ENCODE data around the gene GPR27. TPM values are rescaled to one million over a fixed set of nuclear protein-coding genes. Genes with fewer than 3 reads are reported as not detected.

Gene GPR27
- total RNA-seq, 1 donor from 2014 or later, result not detected

GRCh38 chr3:71784914-71785531 lies 31.4 kb downstream of the GPR27 start, which contains the start of gene PROK2:
PROK2 (minus strand) TSS chr3:71785148; CDS start chr3:71785052, 96 bp downstream.
- peak; percentile 20 for DNase-seq
- H3K27ac Mint-ChIP-seq, result no peak within 1 kb of the TSS

DNA sequence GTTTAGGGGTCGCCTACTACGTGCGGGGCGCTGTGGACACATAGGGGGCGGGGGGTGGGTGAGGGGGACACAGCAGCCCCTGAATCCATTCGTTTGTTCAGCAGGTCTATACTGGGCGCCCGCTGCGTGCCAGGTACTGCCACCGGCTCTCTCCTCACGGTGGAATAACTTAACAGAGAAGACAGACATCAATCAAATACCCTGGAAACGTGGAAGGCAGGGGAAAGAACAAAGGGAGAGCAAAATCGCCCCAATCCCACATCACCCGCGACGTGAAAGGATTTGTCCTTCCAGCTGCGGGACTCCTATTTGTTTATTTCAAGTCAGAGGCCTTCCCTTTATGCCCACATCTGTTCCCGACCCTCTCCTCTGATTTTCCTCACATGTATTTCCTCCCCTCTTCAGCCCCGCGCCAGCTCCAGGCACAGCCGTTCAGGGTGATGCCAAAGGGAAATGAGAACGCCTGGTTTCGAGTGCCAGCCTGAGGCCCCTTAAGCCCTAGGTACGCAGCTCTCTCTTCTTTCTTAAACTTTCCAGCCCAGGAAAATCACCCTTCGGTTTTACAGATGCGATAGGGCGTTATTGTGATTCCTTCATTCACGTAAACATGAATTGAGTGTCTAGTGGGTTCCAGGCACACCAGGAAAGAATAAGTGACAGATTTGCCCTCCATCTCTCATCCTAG lies 32.0 kb downstream of the GPR27 start:
- intact Hi-C loops (cut with micrococcal nuclease), result no loop called here
- CTCF ChIA-PET, result no interaction called here

More at GRCh38 chr3:71784914-71785531, 31.4 kb downstream of the GPR27 start, which contains the start of gene PROK2:
- peak; percentile 37 for ATAC-seq (ENCODE audit: low read depth)
- Mint-ChIP-seq H3K4me1 (peaks cover 17% of the 10 kb centered on the region), H3K27me3 (peaks cover 54% of the 10 kb centered on the region), H3K4me3 (peak within 1 kb of the TSS; percentile 65), H3K36me3 (ENCODE audit: low read depth) (no peaks in the 10 kb centered on the region), H3K9me3 (no peaks in the 10 kb centered on the region)
- ChIA-PET POLR2A (no interaction called here), CTCF (no interaction called here)
- TF ChIP-seq, protein P1, sequence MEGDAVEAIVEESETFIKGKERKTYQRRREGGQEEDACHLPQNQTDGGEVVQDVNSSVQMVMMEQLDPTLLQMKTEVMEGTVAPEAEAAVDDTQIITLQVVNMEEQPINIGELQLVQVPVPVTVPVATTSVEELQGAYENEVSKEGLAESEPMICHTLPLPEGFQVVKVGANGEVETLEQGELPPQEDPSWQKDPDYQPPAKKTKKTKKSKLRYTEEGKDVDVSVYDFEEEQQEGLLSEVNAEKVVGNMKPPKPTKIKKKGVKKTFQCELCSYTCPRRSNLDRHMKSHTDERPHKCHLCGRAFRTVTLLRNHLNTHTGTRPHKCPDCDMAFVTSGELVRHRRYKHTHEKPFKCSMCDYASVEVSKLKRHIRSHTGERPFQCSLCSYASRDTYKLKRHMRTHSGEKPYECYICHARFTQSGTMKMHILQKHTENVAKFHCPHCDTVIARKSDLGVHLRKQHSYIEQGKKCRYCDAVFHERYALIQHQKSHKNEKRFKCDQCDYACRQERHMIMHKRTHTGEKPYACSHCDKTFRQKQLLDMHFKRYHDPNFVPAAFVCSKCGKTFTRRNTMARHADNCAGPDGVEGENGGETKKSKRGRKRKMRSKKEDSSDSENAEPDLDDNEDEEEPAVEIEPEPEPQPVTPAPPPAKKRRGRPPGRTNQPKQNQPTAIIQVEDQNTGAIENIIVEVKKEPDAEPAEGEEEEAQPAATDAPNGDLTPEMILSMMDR (IDR thresholded peaks at IDR 0.05), result no peak
- intact Hi-C loops (cut with micrococcal nuclease), result no loop called here

DNA sequence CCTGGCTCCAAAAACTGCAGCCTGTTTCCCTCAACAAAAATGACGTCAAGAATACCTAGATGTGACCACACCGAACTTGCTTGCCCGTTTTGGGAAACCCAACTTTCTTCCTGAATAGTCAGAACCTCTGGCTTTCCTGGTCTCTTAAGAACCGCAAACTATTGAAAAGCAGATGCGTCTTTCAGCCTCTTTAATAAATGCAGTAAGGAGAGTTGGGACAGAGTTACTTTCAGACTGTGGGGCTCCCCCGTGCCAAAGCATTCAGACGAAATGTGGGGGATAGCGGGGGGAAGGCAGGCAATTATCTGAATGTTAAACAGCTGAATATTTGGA lies 32.5 kb downstream of the GPR27 start:
- no peaks in the 10 kb centered on the region for H3K36me3 Mint-ChIP-seq (ENCODE audit: low read depth)
- H3K9me3 Mint-ChIP-seq, result no peaks in the 10 kb centered on the region
- CTCF ChIA-PET, result no interaction called here
- ATAC-seq (ENCODE audit: low read depth) (no peak), DNase-seq (no peak)
- H3K27ac Mint-ChIP-seq, result no peak overlapping the region
- H3K27me3 Mint-ChIP-seq, result peaks cover 53% of the 10 kb centered on the region
- H3K4me3 Mint-ChIP-seq, result no peak overlapping the region
- H3K4me1 Mint-ChIP-seq, result peaks cover 17% of the 10 kb centered on the region
- intact Hi-C loops (cut with micrococcal nuclease), result no loop called here
- TF ChIP-seq, protein P1 (IDR thresholded peaks at IDR 0.05), result no peak
- POLR2A ChIA-PET, result interaction anchor here (0.6 kb wide), 1 partner anchor 687 kb away, joined by 12 read pairs; no protein-coding TSS in a partner anchor

More for the DNA sequence above, 32.0 kb downstream of the GPR27 start:
- Mint-ChIP-seq H3K36me3 (ENCODE audit: low read depth) (no peaks in the 10 kb centered on the region), H3K27ac (no peak overlapping the region), H3K4me3 (peak overlapping the region; percentile 65), H3K4me1 (peaks cover 17% of the 10 kb centered on the region), H3K27me3 (peaks cover 55% of the 10 kb centered on the region), H3K9me3 (no peaks in the 10 kb centered on the region)
- no peak for ATAC-seq (ENCODE audit: low read depth)
- no peak for DNase-seq
- TF ChIP-seq, protein P1 (IDR thresholded peaks at IDR 0.05), result no peak
- POLR2A ChIA-PET, result no interaction called here

DNA sequence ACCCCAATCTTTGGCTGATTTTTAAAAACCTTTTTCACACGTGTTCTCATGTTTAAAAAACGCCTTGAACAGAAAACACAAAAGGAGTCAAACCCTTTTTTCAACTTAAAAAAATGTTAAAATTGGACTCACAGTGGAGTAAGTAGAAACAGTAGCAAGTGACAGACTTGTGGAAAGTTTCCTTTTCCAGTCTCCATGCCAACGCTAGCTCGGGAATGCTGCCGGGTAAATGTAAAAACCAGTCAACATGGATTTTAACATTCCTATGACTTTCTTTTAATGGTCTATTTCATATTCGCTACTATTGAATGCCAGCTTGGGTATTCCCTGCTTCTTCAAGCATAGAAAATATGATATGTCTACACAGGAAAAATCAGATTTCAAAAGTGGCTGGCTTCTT lies 32.9 kb downstream of the GPR27 start:
- ATAC-seq (ENCODE audit: low read depth) (no peak), DNase-seq (no peak)
- intact Hi-C loops (cut with micrococcal nuclease), result no loop called here
- ChIA-PET CTCF (no interaction called here), POLR2A (interaction anchor here (0.6 kb wide), 1 partner anchor 686 kb away, joined by 12 read pairs; no protein-coding TSS in a partner anchor)
- TF ChIP-seq, protein P1 (IDR thresholded peaks at IDR 0.05), result no peak
- Mint-ChIP-seq H3K27me3 (peaks cover 51% of the 10 kb centered on the region), H3K36me3 (ENCODE audit: low read depth) (no peaks in the 10 kb centered on the region), H3K4me1 (peaks cover 17% of the 10 kb centered on the region), H3K9me3 (no peaks in the 10 kb centered on the region), H3K4me3 (no peak overlapping the region), H3K27ac (no peak overlapping the region)

DNA sequence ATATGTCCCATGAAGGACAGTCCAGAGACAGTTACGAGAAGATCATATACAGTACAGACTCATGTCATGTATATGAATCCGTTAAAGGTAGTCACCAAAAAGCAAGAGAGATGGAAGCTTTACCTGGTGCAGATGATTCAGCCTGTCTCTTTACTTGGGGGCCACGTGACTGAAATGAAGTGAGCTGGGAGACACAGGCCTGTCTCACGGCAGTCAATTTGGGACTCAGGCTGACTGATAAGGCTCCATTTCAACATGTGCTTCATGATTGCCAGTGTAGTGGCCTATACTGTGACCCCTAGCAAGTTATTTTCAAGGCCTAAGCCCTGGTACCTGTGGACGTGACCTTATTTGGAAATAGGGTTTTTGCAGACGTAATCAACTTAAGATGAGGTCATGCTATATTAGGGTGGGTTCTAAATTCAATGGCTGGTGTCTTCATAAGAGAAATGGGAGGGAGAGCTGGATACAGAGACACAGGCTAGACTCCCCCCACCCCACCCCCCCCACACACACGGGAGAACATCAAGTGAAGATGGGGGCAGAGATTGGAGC lies 34.3 kb downstream of the GPR27 start:
- intact Hi-C loops (cut with micrococcal nuclease), result no loop called here
- DNase-seq, result no peak
- Mint-ChIP-seq H3K9me3 (no peaks in the 10 kb centered on the region), H3K4me1 (peaks cover 17% of the 10 kb centered on the region), H3K27me3 (peaks cover 42% of the 10 kb centered on the region), H3K36me3 (ENCODE audit: low read depth) (no peaks in the 10 kb centered on the region), H3K4me3 (no peak overlapping the region), H3K27ac (no peak overlapping the region)
- POLR2A ChIA-PET, result no interaction called here
- TF ChIP-seq, protein P1 (IDR thresholded peaks at IDR 0.05), result no peak
- ATAC-seq (ENCODE audit: low read depth), result no peak
- CTCF ChIA-PET, result no interaction called here

All from activated B cell treated with CpG ODN at 0.5 μM for 24 hours (primary cell).